Mucosa of descending colon (tissue), 3 donors: ENCODE measurements around the gene EFEMP2. TPM values are rescaled to one million over a fixed set of nuclear protein-coding genes. Genes with fewer than 3 reads are reported as not detected.
"Not testable (repeated sequence)": the region's sequence is repeated elsewhere in the genome, so short reads cannot be mapped to it uniquely, and the experiment has no call there.

Source experiments
- ATAC-seq: fragments of 200-7000 bp; cut with Tn5 transposase; one replicate; pipeline ENCODE4 v1.9.1; 2020; ENCODE audit warnings: mild to moderate bottlenecking, moderate library complexity
- DNase-seq, 3 donors: peaks; one replicate each; pipeline ENCODE4 v3.0.0-alpha.2; 2020
- H3K36me3 ChIP-seq: fragments of 200-600 bp; one replicate; pipeline ENCODE4 v1.8.0; 2021; ENCODE audit warnings: low read depth, mild to moderate bottlenecking
- H3K4me1 ChIP-seq: fragments of 200-600 bp; one replicate; pipeline ENCODE4 v1.8.0; 2021; ENCODE audit warnings: low read depth, mild to moderate bottlenecking
- H3K4me3 ChIP-seq: fragments of 200-600 bp; one replicate; pipeline ENCODE4 v1.8.0; 2021; ENCODE audit warnings: mild to moderate bottlenecking
- H3K9me3 ChIP-seq: fragments of 200-600 bp; one replicate; pipeline ENCODE4 v1.8.0; 2021; ENCODE audit warnings: mild to moderate bottlenecking
- intact Hi-C, 2 donors: fragments of 100-400 bp; cut with DNase I in 1 of 2; cut with micrococcal nuclease in 1 of 2; formaldehyde crosslinking; loops; one replicate each; pipeline versions ENCODE4 v1.11.0 to v1.11.1; 2022; cut with DNase I, micrococcal nuclease
- total RNA-seq, 3 donors: library from RNA; stranded (reverse); fragmentation: NEBNext Ultra II Directional in 2 of 3; extraction: Animal tissue kit (Norgen Biotek cat#: 25700) in 2 of 3; gene quantifications; one replicate each; pipeline versions ENCODE4 v1.2.1 to v1.2.4, GENCODE V29; 2021 to 2023
- TF ChIP-seq, protein P1 (sequence below): fragments of 200-600 bp; IDR thresholded peaks from one replicate; pipeline ENCODE4 v1.8.0; 2022; ENCODE audit warnings: antibody characterized with exemption, mild to moderate bottlenecking
- donor health status: DM: no; HTN: no; CAD: no; lungs with moderate emphysema.
- donor health status: DM: no; HTN: no; CAD: no.
- donor health status: DM: no; HTN: yes; CAD: no.

EFEMP2 gene
- total RNA-seq, 3 donors from 2014 or later, result 11.7 to 67.0 (median 15.3) TPM

DNA sequence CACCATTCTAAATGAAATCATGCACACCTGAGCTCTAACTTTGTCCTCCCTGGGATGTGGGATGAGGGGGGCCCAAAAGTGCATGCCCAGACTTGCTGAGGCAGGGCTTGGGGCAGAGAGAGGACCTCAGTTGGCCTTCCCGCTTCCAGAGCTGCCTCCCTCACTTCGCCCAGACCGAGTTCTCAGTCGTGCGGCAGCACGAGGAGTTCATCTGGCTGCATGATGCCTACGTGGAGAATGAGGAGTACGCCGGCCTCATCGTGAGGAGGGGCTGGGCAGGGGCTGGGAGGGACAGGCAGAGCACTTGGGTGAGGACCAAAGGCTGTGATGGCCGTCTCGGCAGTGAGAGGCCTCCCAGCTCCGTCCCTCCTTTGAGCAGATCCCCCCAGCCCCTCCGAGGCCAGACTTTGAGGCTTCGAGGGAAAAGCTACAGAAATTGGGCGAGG lies 22.8 kb downstream of the EFEMP2 start:
- H3K36me3 ChIP-seq, result no peaks in the 10 kb centered on the region
- intact Hi-C loops, result no loop called here
- no peak overlapping the region for H3K4me3 ChIP-seq
- TF ChIP-seq, protein P1, sequence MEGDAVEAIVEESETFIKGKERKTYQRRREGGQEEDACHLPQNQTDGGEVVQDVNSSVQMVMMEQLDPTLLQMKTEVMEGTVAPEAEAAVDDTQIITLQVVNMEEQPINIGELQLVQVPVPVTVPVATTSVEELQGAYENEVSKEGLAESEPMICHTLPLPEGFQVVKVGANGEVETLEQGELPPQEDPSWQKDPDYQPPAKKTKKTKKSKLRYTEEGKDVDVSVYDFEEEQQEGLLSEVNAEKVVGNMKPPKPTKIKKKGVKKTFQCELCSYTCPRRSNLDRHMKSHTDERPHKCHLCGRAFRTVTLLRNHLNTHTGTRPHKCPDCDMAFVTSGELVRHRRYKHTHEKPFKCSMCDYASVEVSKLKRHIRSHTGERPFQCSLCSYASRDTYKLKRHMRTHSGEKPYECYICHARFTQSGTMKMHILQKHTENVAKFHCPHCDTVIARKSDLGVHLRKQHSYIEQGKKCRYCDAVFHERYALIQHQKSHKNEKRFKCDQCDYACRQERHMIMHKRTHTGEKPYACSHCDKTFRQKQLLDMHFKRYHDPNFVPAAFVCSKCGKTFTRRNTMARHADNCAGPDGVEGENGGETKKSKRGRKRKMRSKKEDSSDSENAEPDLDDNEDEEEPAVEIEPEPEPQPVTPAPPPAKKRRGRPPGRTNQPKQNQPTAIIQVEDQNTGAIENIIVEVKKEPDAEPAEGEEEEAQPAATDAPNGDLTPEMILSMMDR, result no peak
- ATAC-seq (no peak), DNase-seq (peak in 1 of 3 donors; percentile 56)
- no peaks in the 10 kb centered on the region for H3K9me3 ChIP-seq
- peaks cover 24% of the 10 kb centered on the region for H3K4me1 ChIP-seq

DNA sequence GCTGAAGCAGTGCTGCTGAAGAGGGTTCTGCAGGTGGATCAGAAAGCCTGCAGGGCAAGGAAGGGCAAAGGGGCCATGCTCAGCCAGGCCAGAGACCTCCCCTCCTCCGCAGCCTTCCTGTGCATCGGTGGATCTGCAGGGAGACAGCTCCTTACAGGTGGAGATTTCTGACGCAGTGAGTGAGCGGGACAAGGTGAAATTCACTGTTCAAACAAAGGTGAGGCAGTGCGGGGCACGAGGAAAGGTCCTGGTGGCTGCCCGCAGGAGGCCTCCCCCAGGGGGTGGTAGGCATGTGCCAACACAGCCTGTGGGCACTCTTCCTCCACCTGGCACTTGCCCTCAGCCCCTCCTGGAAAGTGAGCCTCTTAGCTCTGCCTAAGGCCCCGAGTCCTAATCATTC lies 23.2 kb downstream of the EFEMP2 start:
- H3K4me3 ChIP-seq, result no peak overlapping the region
- H3K9me3 ChIP-seq, result no peaks in the 10 kb centered on the region
- intact Hi-C loops, result no loop called here
- no peak for ATAC-seq
- TF ChIP-seq, protein P1, result no peak
- peaks cover 24% of the 10 kb centered on the region for H3K4me1 ChIP-seq
- no peak for DNase-seq
- no peaks in the 10 kb centered on the region for H3K36me3 ChIP-seq

DNA sequence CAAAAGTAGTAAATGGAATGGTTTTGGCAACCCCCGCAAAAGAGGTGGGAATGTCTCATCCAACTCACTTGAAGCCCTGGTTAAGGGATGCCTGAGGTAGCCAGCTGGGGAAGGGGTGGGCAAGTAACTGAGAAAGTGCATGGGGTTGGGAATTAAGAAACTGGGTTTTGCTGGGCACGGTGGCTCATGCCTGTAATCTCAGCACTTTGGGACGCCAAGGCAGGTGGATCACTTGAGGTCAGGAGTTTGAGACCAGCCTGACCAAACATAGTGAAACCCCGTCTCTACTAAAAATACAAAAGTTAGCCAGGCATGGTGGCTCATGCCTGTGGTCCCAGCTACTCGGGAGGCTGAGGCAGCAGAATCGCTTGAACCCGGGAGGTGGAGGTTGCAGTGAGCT lies 23.9 kb downstream of the EFEMP2 start:
- H3K9me3 ChIP-seq, H3K36me3 ChIP-seq, ATAC-seq, H3K4me3 ChIP-seq, intact Hi-C loops, DNase-seq: not testable (repeated sequence)
- peaks cover 26% of the 10 kb centered on the region for H3K4me1 ChIP-seq

DNA sequence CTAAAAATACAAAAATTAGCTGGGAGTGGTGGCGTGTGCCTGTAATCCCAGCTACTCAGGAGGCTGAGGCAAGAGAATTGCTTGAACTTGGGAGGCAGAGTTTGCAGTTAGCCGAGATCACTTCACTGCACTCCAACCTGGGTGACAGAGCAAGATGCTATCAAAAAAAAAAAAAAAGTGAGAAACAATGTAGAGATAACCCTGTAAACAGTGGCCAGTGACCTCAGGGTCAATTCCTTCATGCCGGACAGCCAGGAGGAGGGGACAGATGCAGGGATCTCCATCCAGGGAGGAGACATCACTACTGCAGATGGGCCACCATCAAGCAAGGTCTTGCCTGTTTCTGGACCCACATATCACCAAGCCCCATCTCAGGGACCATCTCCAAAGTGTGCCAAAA lies 24.9 kb downstream of the EFEMP2 start:
- intact Hi-C loops, result no loop called here
- no peak overlapping the region for H3K4me3 ChIP-seq
- H3K36me3 ChIP-seq, result no peaks in the 10 kb centered on the region
- H3K4me1 ChIP-seq, result peaks cover 16% of the 10 kb centered on the region
- ATAC-seq (no peak), DNase-seq (no peak)
- TF ChIP-seq, protein P1, result no peak
- H3K9me3 ChIP-seq, result no peaks in the 10 kb centered on the region

DNA sequence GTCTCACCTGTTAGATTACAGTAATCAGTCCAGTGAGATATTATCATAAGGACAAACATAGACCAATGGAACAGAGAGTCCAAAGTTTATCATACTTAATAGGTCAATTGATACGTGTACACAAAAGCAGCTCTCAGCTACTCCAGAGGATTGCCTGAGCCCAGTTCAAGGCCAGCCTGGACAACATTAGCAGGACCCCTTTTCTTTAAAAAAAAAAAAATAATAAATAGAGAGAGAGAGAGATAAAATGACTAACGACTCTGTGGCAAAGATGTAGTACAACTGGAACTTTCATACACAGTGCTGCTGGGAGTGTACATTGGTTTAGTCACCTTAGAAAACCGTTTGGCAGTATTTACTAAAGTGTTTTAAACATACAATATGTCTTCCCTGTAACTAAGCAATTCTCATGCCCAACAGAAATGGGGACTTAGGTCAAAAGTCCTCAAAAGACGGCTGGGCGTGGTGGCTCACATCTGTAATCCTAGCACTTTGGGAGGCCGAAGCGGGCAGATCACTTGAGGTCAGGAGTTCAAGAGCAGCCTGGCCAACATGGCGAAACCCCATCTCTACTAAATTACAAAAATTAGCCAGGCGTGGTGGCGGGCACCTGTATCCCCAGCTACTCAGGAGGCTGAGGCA lies 28.2 kb downstream of the EFEMP2 start:
- intact Hi-C loops, result no loop called here
- peak; percentile 58 to 73 (median 62) for DNase-seq
- ATAC-seq, result peak; percentile 85
- TF ChIP-seq, protein P1, result no peak
- Histone ChIP-seq H3K4me3 (no peak overlapping the region), H3K4me1 (peaks cover 4% of the 10 kb centered on the region), H3K9me3 (no peaks in the 10 kb centered on the region), H3K36me3 (no peaks in the 10 kb centered on the region)

DNA sequence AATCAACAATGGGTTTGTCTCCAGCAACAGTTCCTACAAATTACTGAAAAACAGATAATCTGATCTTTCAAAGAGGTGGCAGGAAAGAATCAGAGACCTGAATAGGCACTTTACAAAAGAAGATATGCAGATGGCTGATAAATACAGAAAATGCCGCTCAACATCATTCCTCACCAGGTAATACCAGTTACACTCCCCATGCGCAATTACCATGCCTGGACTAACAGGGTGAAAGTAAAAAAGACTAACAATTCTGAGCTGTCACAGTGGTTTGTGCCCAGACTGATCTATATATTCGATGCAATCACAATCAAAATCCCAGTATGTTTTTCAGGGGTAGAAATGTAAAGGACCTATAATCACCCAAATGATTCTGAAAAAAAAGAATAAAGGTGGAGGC lies 28.8 kb downstream of the EFEMP2 start:
- intact Hi-C loops, result no loop called here
- H3K36me3 ChIP-seq, result no peaks in the 10 kb centered on the region
- no peak for DNase-seq
- H3K4me1 ChIP-seq, result peaks cover 4% of the 10 kb centered on the region
- no peak overlapping the region for H3K4me3 ChIP-seq
- ATAC-seq, result peak; percentile 26
- TF ChIP-seq, protein P1, result no peak
- no peaks in the 10 kb centered on the region for H3K9me3 ChIP-seq
